DMS114 treated with DMSO at 0.1 percent for 48 hours (cell line): ENCODE results near the gene DLST.

Experiments used
- DNase-seq: peaks from one replicate; lab custom pipeline; 2025; ENCODE audit not compliant: unreplicated experiment; lab: John Stamatoyannopoulos, UW

Gene DLST

GRCh38 chr14:74881431-74882102, at the start of gene DLST:
Gene DLST (plus strand): TSS chr14:74881916. CDS start chr14:74881954, 38 bp downstream.
- peak; percentile 63 for DNase-seq

GRCh38 chr14:74832849-74833248, 48.9 kb upstream of the DLST start:
- no peak for DNase-seq

GRCh38 chr14:74834692-74835392, 46.9 kb upstream of the DLST start:
- no peak for DNase-seq

- DNase-seq = no peak
These were observed 46.0 kb upstream of the DLST start for GRCh38 chr14:74835645-74836250.

GRCh38 chr14:74836251-74836960, 45.3 kb upstream of the DLST start:
- DNase-seq = no peak

- DNase-seq = no peak
These were observed 43.5 kb upstream of the DLST start for GRCh38 chr14:74838166-74838565.

DNA sequence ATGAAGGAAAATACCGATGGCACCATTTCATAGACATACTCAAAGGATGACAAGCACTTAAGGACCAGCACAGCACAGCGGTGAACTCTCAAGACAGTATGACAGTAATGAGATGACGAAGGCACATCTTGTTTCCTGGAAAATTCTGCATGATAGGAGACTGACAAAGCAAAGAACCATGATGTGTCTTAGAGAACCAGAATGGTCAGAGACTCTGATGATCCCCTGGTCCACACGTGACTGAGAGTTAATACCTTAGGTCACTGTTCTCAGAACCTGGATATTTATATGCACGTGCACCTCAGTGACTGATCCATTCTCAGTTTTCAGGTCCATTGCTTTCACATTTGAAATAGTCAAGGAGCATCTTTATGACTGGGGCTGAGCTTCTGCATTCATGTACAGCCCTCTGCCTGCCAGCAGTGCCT, 41.1 kb upstream of the DLST start:
- DNase-seq = no peak

- no peak for DNase-seq
These were observed 40.2 kb upstream of the DLST start for GRCh38 chr14:74841230-74842207.

GRCh38 chr14:74843653-74844052, 38.1 kb upstream of the DLST start:
- DNase-seq = no peak

DNA sequence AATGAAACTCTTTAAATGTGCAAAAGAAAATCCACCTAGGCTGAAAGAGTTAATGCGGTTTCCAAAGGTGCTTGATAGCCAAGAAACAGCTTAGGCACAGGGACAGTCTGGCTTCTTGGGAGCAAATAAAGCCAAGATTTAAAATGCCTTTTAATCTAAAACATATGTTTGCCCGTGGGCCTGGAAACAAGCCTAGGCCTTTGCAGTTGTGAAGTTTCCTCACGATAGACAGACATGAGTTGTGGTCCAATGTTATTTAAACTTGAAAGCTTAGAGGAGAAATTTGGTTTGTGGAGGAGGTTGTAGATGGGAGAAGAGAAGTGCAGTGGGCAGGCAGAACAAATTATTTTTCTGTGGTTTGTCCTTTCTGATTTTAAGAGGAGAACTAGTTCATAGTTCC, 35.5 kb upstream of the DLST start:
- DNase-seq = no peak

GRCh38 chr14:74846968-74847665, 34.6 kb upstream of the DLST start:
- no peak for DNase-seq

DNA sequence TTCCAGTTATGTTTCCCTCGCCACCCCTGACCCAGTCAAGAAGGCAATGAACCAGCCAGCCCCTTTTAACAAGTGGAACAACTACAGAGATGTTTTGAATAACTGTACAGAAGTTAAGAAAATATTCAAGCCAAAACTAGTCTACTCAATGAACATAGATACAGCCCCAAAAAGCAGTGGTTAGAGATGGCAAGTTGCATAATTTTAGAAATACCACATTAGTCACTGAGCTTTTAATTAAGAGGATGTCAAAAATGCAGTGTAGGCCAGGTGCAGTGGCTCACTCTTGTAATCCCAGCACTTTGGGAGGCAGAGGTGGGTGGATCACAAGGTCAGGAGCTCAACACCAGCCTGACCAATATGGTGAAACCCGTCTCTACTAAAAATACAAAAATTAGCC, 32.9 kb upstream of the DLST start:
- DNase-seq = no peak

- DNase-seq = no peak
These were observed 28.7 kb upstream of the DLST start for GRCh38 chr14:74852922-74853530.

DNA sequence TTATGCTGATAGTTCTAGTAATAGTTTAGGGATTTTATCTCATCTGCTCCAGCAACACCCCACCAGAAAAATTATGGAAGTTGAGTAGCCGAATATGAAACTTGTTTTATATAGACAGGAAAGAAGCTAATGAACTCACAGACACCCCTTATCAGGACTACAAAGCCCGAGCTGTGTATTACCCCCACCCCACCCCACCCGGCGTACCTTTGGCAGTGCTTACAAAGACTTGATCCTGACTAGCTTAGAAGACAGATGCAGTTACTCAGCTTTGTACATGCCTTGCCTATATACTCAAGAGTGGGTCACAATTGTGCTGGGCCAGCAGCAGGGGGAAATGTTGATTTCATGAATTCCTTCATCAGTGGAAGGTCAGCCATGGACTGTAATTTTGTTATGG, 28.1 kb upstream of the DLST start:
- DNase-seq = no peak

GRCh38 chr14:74855021-74855420, 26.7 kb upstream of the DLST start:
- no peak for DNase-seq

- no peak for DNase-seq
These were observed 25.8 kb upstream of the DLST start for GRCh38 chr14:74855945-74856344.

DNA sequence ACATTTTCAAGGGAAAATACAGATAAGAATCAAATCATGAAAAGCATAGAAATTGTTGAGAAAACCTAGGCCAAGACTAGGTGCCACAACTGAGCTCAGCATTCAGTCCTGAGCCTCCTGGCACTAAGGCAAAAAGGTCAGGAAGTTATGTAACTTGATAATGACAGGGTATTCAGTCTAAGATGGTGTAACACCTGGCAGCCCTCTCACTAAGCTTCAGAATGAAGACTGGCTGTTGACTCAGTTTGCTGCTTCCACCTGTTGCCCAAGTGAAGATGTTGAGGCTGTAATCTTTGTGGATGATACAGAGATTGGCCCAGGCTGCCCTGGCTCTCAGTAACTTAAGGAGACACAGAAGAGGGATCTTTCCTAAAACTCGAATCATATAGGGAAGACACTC, 25.4 kb upstream of the DLST start:
- no peak for DNase-seq

- no peak for DNase-seq
These were observed 23.7 kb upstream of the DLST start for GRCh38 chr14:74858022-74858421.

GRCh38 chr14:74859757-74860552, 21.8 kb upstream of the DLST start:
- DNase-seq = no peak
